ENCODE data around the gene METTL1. TPM values are rescaled to one million over a fixed set of nuclear protein-coding genes. Genes with fewer than 3 reads are reported as not detected.

The METTL1 gene
- total RNA-seq, 4 donors from 2014 or later, result 4.2 to 9.8 (median 5.7) TPM

- no peak overlapping the region for H3K4me3 ChIP-seq
- intact Hi-C loops (cut with DNase I), result no loop called here
- TF ChIP-seq EP300 (IDR thresholded peaks at IDR 0.05), result no peak
- no peak for TF ChIP-seq POLR2AphosphoS5 (IDR thresholded peaks at IDR 0.05)
- TF ChIP-seq CTCF (IDR thresholded peaks at IDR 0.05), result no peak
- no peak for TF ChIP-seq POLR2A (IDR thresholded peaks at IDR 0.05; ENCODE audit: low read depth)
- no peaks in the 10 kb centered on the region for H3K9me3 ChIP-seq
- peaks cover 38 to 50% (median 45%) of the 10 kb centered on the region in 4 donors for H3K4me1 ChIP-seq
- H3K36me3 ChIP-seq, result no peaks in the 10 kb centered on the region
- WGBS, result 15% methylated on average over 4 of the region's 7 CpGs
- H3K27ac ChIP-seq (replicated peaks in 1 of 4), result no peak overlapping the region
- DNase-seq (ENCODE audit: extremely low spot score), result no peak
- peaks cover 16 to 80% (median 52%) of the 10 kb centered on the region in 4 donors for H3K27me3 ChIP-seq
These were observed 32.5 kb downstream of the METTL1 start for GRCh38 chr12:57739387-57739786.

- DNase-seq (ENCODE audit: extremely low spot score), result no peak
- Histone ChIP-seq H3K9me3 (no peaks in the 10 kb centered on the region), H3K36me3 (no peaks in the 10 kb centered on the region), H3K4me1 (peaks cover 38 to 44% (median 40%) of the 10 kb centered on the region in 4 donors), H3K27ac (replicated peaks in 1 of 4) (peak within 1 kb of the TSS in 2 of 4 donors; percentile 13 to 18), H3K27me3 (peaks cover 16 to 86% (median 56%) of the 10 kb centered on the region in 4 donors), H3K4me3 (peak within 1 kb of the TSS; percentile 40 to 59 (median 48))
- intact Hi-C loops (cut with DNase I), result no loop called here
- 16% methylated on average over 35 of the region's 36 CpGs for WGBS
- TF ChIP-seq POLR2AphosphoS5 (IDR thresholded peaks at IDR 0.05) (no peak), EP300 (IDR thresholded peaks at IDR 0.05) (no peak), POLR2A (IDR thresholded peaks at IDR 0.05; ENCODE audit: low read depth) (no peak), CTCF (IDR thresholded peaks at IDR 0.05) (no peak)
These were observed 33.2 kb downstream of the METTL1 start, which contains the start of gene AGAP2 for GRCh38 chr12:57738661-57739237. TSS of gene AGAP2 (minus strand) at chr12:57738742. CDS start at chr12:57738246, 496 bp downstream.

- H3K9me3 ChIP-seq, result no peaks in the 10 kb centered on the region
- 34% methylated on average over 8 of the region's 110 CpGs for WGBS
- DNase-seq (ENCODE audit: extremely low spot score), result no peak
- H3K27me3 ChIP-seq, result peaks cover 16 to 96% (median 57%) of the 10 kb centered on the region in 4 donors
- H3K4me1 ChIP-seq, result peaks cover 38 to 43% (median 40%) of the 10 kb centered on the region in 4 donors
- TF ChIP-seq CTCF (IDR thresholded peaks at IDR 0.05), result peak in 1 of 3 experiments; percentile 39
- no peak for TF ChIP-seq POLR2AphosphoS5 (IDR thresholded peaks at IDR 0.05)
- no peaks in the 10 kb centered on the region for H3K36me3 ChIP-seq
- intact Hi-C loops (cut with DNase I), result no loop called here
- peak overlapping the region; percentile 40 to 59 (median 48) for H3K4me3 ChIP-seq
- peak overlapping the region in 2 of 4 donors; percentile 13 to 18 for H3K27ac ChIP-seq (replicated peaks in 1 of 4)
These were observed 34.1 kb downstream of the METTL1 start for GRCh38 chr12:57737467-57738460.

GRCh38 chr12:57736741-57737466 is 35.0 kb downstream of the METTL1 start:
- 38% methylated on average over 31 of the region's 31 CpGs for WGBS
- no peaks in the 10 kb centered on the region for H3K9me3 ChIP-seq
- H3K4me3 ChIP-seq, result peak overlapping the region; percentile 40 to 59 (median 48)
- H3K4me1 ChIP-seq, result peaks cover 38 to 43% (median 40%) of the 10 kb centered on the region in 4 donors
- no peak for DNase-seq (ENCODE audit: extremely low spot score)
- H3K27me3 ChIP-seq, result peaks cover 16 to 99% (median 57%) of the 10 kb centered on the region in 4 donors
- H3K36me3 ChIP-seq, result no peaks in the 10 kb centered on the region
- TF ChIP-seq POLR2A (IDR thresholded peaks at IDR 0.05; ENCODE audit: low read depth) (no peak), CTCF (IDR thresholded peaks at IDR 0.05) (no peak), EP300 (IDR thresholded peaks at IDR 0.05) (no peak), POLR2AphosphoS5 (IDR thresholded peaks at IDR 0.05) (no peak)
- peak overlapping the region in 1 of 4 donors; percentile 13 for H3K27ac ChIP-seq (replicated peaks in 1 of 4)
- intact Hi-C loops (cut with DNase I), result no loop called here

All from esophagus muscularis mucosa (tissue), 4 donors.